ENCODE measurements around the gene DEPDC5.
"Not testable (repeated sequence)": the region's sequence is repeated elsewhere in the genome, so short reads cannot be mapped to it uniquely, and the experiment has no call there.

The DEPDC5 gene

DNA sequence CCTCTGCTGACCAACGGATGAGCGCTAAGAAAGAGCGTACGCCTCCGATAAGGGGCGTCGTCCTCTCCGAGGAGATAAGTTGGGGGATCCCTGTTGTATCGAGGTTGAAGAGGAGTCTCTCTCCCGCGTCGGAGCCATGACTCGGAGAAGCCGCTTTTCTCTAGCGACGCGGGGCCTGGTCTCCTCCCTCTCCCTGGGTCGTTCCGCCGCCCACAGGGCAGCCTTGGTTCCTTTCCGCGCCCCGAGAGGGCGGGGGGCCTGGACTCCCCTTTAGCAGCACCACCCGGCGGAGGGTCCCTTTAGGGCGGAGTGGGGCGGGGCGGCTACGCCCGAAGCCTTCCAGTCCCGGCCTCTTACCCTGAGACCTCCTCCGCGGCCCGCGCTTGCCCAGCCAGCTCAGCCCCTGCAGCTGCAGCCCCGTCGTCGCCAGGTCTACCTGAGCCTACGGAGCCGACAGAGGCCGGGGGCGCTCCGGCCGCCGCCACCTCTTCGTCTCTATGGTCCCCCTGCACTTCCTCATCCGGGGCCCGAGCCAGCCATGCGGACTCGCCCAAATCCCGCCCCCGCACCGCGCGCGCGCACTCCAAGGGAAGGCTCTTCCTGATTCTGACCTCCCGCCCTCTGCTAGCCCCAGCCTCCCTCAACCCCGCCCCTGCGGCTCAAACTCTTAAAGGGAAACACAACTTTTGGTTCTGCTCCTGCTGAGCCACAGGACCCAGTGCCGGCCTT is 4.0 kb upstream of the DEPDC5 start, which contains the start of gene PRR14L:
PRR14L (minus strand) TSS at position 497 of the 729 bp plus-strand sequence. CDS start 11,272 bp downstream, outside the sequence.
- no peak for DNase-seq (ENCODE audit: low read depth)

- no peak for DNase-seq (ENCODE audit: low read depth)
Measured at GRCh38 chr22:31750365-31751284, 3.2 kb upstream of the DEPDC5 start.

- DNase-seq (ENCODE audit: low read depth): no peak
Measured at GRCh38 chr22:31752096-31752847, 1.5 kb upstream of the DEPDC5 start.

DNA sequence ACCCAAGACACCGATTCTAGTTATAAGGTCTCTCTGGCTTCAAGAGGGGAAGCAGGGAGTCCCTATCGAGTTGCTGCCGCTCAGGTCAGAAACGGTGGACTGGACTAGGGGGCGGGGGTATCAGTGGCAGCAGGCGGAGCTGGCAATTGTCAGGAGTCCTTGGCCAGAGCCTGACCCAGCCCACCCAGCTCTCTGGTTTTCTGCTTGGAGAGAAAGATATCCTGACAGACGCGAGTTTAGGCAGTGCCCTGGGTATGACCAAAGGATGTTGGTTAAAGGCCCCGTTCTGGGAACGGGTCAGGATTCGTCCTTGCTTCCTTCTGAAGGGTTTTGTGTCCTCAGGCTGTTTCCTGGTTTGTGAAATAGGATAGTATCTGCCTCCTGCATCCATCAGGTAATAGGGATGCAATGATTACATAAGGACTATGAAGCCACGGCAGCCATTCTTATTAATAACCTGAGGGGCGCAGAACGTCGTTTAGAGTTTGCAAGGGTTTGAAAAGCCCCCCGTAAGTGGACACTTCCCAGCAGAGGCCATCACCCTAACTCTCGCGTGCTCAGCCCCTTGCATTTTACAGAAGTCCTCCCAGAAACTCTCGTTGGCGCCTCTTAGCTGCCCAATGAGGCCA is 700 bp upstream of the DEPDC5 start:
- DNase-seq (ENCODE audit: low read depth): no peak

DNA sequence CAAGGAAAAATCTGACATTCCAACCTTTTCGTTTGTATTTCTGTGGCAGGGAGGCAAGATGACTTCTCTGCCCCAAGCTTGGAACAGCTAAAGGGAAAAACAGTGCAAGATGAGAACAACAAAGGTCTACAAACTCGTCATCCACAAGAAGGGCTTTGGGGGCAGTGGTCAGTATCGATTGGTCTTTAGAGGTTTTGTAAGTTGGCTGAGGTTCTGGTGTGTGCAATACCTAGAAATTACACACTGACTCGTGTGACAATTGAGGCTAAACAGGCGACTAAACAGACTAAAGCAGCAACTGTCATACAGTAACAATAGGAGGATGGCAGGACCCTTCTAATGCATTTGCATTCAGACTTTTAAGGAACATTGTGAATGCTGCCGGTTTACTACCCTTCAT is 994 bp downstream of the DEPDC5 start:
- no peak for DNase-seq (ENCODE audit: low read depth)

DNA sequence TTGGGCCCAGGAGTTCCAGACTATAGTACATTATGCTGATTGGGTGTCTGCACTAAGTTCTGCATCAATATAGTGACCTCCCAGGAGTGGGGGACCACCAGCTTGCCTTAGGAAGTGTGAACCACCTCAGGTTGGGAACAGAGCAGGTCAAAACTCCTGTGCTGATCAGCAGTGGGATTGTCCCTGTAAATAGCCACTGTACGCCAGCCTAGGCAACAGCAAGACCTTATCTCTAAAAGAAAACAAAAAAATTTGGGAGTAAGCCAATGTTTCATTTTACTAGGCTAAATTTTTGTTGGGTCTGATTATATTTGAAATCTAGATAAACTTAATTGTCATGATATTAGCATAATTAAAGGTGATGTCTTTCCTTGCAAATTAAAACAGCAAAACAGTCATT is 3.4 kb downstream of the DEPDC5 start:
- DNase-seq (ENCODE audit: low read depth): no peak

DNA sequence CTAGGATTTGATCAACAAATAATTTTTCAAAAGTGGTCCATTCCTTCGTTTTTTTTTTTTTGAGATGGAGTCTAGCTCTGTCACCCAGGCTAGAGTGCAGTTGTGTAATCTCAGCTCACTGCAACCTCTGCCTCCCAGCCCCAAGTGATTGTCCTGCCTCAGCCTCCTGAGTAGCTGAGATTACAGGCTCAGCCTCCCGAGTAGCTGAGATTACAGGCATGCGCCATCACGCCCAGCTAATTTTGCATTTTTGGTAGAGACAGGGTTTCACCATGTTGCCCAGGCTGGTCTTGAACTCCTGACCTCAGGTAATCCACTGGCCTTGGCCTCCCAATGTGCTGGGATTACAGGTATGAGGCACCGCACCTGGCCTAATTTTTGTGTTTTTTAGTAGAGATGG is 5.0 kb downstream of the DEPDC5 start:
- not testable (repeated sequence) for DNase-seq (ENCODE audit: low read depth)

DNA sequence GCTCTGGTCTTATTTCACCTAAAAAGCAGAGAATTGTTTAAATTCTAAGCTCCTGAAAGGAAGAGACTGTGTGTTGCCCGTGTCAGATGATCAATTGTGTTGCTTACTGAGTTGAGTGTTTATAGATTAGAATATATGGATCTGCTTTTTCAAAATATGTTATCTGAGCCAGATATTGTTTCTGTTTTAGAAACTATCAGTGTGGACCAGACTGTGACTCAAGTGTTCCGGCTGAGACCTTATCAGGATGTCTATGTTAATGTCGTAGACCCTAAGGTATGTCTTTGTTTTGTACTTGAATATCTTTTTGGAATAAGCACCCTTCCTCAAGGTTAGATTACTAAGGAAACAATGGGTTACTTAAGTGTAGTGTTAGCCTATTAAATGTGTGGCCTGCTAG is 11.0 kb downstream of the DEPDC5 start:
- no peak for DNase-seq (ENCODE audit: low read depth)

- no peak for DNase-seq (ENCODE audit: low read depth)
Measured at GRCh38 chr22:31768422-31769059, 14.7 kb downstream of the DEPDC5 start.

- DNase-seq (ENCODE audit: low read depth): no peak
Measured at GRCh38 chr22:31773416-31773815, 19.6 kb downstream of the DEPDC5 start.

GRCh38 chr22:31776231-31776630 is 22.4 kb downstream of the DEPDC5 start:
- no peak for DNase-seq (ENCODE audit: low read depth)

DNA sequence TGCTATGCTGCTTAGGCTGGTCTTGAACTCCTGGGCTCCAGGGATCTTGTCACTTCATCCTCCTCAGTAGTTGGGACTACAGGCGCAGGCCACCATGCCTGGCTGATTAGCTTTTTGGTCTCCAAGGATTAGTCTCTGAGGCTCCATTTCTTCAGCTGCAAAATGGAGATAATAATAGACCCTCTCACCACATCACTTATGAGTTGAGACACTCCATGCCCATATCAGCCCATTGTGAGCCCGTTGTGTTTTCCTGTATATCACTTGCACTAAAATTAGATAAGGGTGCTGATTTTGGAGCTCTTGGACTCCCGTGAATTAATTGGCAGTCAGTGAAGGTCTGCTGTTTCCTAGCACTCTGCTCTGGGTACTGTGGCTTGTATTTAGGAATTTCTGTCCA is 36.0 kb downstream of the DEPDC5 start:
- DNase-seq (ENCODE audit: low read depth): no peak

- DNase-seq (ENCODE audit: low read depth): no peak
Measured at GRCh38 chr22:31790240-31790639, 36.4 kb downstream of the DEPDC5 start.

GRCh38 chr22:31799358-31799757 is 45.5 kb downstream of the DEPDC5 start:
- DNase-seq (ENCODE audit: low read depth): not testable (repeated sequence)

GRCh38 chr22:31800065-31800464 is 46.2 kb downstream of the DEPDC5 start:
- DNase-seq (ENCODE audit: low read depth): no peak

DNA sequence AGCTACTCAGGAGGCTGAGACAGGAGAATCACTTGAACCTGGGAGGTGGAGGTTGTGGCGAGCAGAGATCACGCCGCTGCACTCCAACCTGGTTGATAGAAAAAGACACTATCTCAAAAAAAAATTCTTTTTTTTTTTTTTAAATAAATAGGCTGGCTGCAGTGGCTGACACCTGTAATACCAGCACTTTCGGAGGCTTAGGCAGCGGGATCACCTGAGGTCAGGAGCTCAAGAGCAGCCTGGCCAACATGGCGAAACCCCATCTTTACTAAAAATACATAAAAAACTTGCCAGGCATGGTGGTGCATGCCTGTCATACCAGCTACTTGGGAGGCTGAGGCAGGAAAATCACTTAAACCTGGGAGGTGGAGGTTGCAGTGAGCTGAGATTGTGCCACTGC is 47.0 kb downstream of the DEPDC5 start:
- DNase-seq (ENCODE audit: low read depth): not testable (repeated sequence)

DNA sequence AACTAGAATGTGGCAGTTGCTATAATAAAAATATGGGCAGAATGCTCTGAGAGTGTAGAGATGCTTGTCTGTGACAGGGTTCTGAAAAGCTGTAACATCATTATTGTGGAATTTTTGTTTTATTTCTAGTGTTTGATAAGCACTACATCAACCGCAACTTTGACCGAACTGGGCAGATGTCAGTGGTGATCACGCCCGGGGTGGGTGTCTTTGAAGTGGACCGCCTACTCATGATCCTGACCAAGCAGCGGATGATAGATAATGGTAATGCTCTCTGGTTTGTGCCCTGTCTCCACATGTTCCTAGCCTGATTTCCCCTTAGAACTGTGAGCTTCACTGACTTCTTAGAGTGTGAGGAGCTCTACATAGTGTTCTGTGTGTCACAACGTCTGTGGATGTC is 48.8 kb downstream of the DEPDC5 start:
- DNase-seq (ENCODE audit: low read depth): no peak

DNA sequence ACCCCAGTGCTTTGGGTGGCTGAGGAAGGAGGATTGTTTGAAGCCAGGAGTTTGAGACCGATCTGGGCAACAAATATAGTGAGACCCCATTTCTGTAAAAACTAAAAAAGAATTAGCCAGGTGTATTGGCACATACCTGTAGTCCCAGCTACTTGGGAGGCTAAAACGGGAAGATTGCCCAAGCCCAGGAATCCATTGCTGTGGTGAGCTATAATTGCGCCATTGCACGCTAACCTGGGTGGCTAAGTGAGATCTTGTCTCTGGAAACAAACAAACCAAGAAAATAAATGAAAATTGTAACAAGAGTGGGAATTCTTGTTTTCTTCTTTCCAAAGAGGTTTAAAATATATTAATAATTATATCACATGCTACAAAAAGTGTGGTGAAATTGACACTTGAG is 52.9 kb downstream of the DEPDC5 start:
- no peak for DNase-seq (ENCODE audit: low read depth)

DNA sequence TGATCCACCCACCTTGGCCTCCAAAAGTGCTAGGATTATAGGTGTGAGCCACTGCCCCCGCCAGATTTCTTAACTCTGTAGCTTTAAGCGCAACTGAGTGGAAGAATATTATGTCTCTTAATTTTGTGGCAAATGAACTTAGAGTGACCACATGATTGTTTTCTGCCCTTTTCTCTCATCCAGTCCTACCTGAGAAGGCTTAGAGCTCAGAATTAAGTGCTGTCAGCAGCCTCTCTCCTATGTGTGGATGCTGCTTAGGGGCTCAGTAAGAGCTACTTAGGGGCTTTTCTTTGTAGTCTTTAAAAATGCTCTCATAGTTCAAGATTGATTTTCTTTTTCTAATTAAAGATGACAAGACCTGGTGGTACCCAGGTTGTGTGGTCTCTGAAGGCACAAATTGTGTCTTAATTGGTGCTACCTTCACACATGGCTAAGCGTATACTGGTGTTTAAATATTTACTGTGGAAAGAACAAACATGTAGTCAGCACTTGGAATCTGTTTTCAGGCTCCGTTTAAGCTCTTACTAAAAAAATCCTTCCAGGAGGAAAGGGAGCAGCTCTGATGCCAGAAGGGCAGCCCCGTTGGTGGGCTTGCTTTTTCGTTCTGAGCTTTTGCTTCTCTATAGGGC is 59.3 kb downstream of the DEPDC5 start:
- no peak for DNase-seq (ENCODE audit: low read depth)

GRCh38 chr22:31813898-31814297 is 60.1 kb downstream of the DEPDC5 start:
- DNase-seq (ENCODE audit: low read depth): not testable (repeated sequence)

- no peak for DNase-seq (ENCODE audit: low read depth)
Measured at GRCh38 chr22:31814942-31815341, 61.1 kb downstream of the DEPDC5 start.

Data from GM04503 (cell line).